ENCODE data around the gene ADGRD1.

The ADGRD1 gene

GRCh38 chr12:131008913-131009270 is 55.2 kb downstream of the ADGRD1 start:
- no peaks in the 10 kb centered on the region for H3K36me3 Mint-ChIP-seq (ENCODE audit: low read depth)
- peaks cover 67% of the 10 kb centered on the region for H3K4me1 Mint-ChIP-seq
- DNase-seq = no peak
- H3K4me3 Mint-ChIP-seq = no peak overlapping the region
- TF ChIP-seq, protein P1, sequence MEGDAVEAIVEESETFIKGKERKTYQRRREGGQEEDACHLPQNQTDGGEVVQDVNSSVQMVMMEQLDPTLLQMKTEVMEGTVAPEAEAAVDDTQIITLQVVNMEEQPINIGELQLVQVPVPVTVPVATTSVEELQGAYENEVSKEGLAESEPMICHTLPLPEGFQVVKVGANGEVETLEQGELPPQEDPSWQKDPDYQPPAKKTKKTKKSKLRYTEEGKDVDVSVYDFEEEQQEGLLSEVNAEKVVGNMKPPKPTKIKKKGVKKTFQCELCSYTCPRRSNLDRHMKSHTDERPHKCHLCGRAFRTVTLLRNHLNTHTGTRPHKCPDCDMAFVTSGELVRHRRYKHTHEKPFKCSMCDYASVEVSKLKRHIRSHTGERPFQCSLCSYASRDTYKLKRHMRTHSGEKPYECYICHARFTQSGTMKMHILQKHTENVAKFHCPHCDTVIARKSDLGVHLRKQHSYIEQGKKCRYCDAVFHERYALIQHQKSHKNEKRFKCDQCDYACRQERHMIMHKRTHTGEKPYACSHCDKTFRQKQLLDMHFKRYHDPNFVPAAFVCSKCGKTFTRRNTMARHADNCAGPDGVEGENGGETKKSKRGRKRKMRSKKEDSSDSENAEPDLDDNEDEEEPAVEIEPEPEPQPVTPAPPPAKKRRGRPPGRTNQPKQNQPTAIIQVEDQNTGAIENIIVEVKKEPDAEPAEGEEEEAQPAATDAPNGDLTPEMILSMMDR (IDR thresholded peaks at IDR 0.05) = no peak
- peaks cover 6% of the 10 kb centered on the region for H3K27me3 Mint-ChIP-seq (ENCODE audit: low read depth, poor library complexity)
- no peak overlapping the region for H3K27ac Mint-ChIP-seq
- H3K9me3 Mint-ChIP-seq = no peaks in the 10 kb centered on the region

DNA sequence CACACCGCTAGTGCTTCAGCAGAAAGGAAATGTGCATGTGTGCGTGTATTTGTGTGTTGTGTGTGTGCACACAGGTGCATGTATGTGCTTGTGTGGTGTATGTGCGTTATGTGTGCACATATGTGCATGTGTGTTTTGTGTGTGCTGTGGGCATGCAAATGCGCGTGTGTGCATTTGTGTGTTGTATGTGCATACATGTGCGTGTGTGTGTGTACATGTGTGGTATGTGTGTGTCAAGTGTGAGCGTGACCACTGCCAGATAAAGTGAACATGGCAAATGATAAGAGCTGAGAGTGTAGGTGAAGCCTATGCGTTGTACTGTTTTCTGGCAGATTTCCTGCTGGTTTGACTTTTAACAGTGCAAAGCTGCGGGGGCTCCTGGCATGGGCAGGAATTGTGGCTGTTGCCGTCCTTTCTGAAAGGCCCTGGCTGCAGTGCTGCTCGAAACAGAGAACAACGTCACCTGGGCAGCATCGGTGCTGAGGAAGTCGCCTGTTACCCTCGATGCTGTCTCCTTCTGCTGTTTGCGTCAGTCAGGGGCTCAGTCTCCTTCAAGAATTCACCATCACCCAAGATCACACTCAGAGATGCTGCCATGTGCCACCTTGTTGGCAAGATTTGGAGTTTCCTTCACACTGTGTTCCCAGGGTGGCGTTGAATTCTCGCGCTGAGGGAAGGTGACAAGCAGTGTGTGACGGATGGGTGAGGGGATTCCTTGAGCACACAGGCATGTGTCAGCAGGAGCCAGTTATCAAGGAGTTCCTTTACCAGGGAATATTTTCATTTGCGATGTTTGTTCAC is 56.1 kb downstream of the ADGRD1 start:
- Mint-ChIP-seq H3K4me3 (no peak overlapping the region), H3K36me3 (ENCODE audit: low read depth) (no peaks in the 10 kb centered on the region), H3K4me1 (peaks cover 63% of the 10 kb centered on the region), H3K27ac (no peak overlapping the region), H3K27me3 (ENCODE audit: low read depth, poor library complexity) (peaks cover 15% of the 10 kb centered on the region), H3K9me3 (no peaks in the 10 kb centered on the region)
- TF ChIP-seq, protein P1 (IDR thresholded peaks at IDR 0.05) = no peak
- no peak for DNase-seq

- peak overlapping the region; percentile 85 for H3K27ac Mint-ChIP-seq
- no peak overlapping the region for H3K4me3 Mint-ChIP-seq
- peaks cover 17% of the 10 kb centered on the region for H3K27me3 Mint-ChIP-seq (ENCODE audit: low read depth, poor library complexity)
- TF ChIP-seq, protein P1 (IDR thresholded peaks at IDR 0.05) = no peak
- H3K4me1 Mint-ChIP-seq = peaks cover 63% of the 10 kb centered on the region
- DNase-seq = no peak
- H3K36me3 Mint-ChIP-seq (ENCODE audit: low read depth) = no peaks in the 10 kb centered on the region
- H3K9me3 Mint-ChIP-seq = no peaks in the 10 kb centered on the region
Observed at GRCh38 chr12:131010396-131011131, 56.9 kb downstream of the ADGRD1 start.

DNA sequence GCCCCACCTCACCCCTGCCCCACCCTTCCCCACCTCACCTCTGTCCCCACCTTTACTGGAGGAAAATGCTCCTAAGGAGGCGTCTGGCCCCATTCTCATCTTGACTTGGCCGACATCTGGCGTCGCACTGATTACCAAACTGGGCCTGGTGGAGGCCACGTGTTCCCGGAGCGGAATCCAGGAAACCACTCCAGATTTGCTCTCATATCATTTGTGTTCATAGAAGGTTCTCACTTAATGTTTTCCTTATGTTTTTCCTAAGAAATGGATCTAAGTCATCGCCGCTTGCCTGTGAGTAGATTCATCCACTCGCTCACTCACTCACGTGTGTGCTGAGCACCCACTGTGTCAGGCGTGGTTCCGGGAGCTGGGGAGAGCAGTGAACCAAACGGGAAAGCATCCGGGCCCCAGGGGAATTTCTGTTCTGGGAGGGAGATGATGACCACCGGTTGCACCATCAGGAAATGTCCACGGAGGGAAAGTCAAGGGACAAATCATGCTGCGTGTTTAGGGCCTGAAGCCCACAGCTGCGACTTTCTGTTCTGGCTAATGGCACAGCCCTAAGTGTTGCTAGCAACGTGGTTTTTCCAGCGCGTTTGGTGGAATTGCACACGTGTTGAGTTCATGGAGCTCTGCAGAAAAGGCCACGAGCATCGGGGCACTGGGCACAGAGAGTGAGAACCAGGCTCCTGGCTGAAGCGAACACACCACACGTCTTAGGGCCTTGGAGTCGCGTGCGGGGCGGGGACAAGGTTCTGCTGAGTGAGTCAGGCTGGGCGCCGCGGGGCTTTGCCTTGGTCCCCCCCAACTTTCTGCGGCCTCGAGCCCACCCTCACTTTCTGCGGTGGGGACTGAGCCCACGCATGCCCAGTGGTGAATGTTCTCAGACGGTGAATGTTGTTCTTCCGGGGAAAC is 57.7 kb downstream of the ADGRD1 start:
- peaks cover 19% of the 10 kb centered on the region for H3K27me3 Mint-ChIP-seq (ENCODE audit: low read depth, poor library complexity)
- H3K4me1 Mint-ChIP-seq = peaks cover 57% of the 10 kb centered on the region
- no peak overlapping the region for H3K4me3 Mint-ChIP-seq
- no peak overlapping the region for H3K27ac Mint-ChIP-seq
- H3K36me3 Mint-ChIP-seq (ENCODE audit: low read depth) = no peaks in the 10 kb centered on the region
- no peak for DNase-seq
- H3K9me3 Mint-ChIP-seq = no peaks in the 10 kb centered on the region
- TF ChIP-seq, protein P1 (IDR thresholded peaks at IDR 0.05) = no peak

DNA sequence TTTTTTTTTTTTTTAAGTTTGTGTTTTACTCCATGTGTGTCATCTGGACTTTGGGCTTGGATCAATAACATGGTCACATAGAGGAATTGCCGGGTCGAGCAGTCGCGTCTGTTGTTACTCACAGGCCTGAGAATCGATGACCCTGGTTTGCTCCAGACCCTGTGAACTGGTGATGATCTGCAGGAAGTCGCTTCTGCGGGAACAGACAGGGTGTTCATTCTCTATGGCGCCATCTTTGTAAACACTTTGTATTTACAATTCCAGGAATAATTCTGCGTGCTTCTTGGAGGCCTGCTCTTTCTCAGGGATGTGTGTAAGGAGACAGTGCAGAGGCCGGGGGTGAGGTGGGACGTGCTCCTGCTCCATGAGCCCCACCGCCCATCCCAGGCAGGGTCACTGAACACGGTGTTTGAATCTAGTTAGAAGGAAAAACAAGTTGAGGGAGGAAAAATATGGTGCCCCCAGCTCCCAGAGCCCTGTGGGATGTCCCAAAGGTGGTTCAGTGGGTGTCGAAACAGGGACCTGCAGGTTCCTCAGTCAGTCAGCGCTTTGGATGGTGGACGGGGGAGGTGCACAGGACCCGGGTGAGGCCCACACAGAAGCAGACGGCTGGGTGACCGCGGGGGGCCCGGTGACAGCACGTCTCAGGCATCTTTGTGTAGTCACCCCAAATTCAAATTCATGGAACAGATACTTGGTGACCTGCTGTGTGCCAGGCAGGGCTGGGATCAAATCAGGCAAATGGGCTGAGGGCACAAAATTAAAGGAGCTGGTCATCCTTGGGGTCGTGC is 58.8 kb downstream of the ADGRD1 start:
- DNase-seq = no peak
- no peak overlapping the region for H3K4me3 Mint-ChIP-seq
- H3K27ac Mint-ChIP-seq = no peak overlapping the region
- no peaks in the 10 kb centered on the region for H3K9me3 Mint-ChIP-seq
- TF ChIP-seq, protein P1 (IDR thresholded peaks at IDR 0.05) = no peak
- peaks cover 19% of the 10 kb centered on the region for H3K27me3 Mint-ChIP-seq (ENCODE audit: low read depth, poor library complexity)
- no peaks in the 10 kb centered on the region for H3K36me3 Mint-ChIP-seq (ENCODE audit: low read depth)
- peaks cover 49% of the 10 kb centered on the region for H3K4me1 Mint-ChIP-seq

Data from nephron progenitor cell (in vitro differentiated cells).